ENCODE measurements around the gene LSAMP.

LSAMP gene

GRCh38 chr3:116299646-116300081 lies 145.6 kb downstream of the LSAMP start:
- H2AFZ ChIP-seq (ENCODE audit: low read depth, low read length): no peak overlapping the region
- H3K4me2 ChIP-seq (ENCODE audit: insufficient read depth, low read length): no peak overlapping the region
- ATAC-seq (ENCODE audit: insufficient read depth, low read depth) (no peak), DNase-seq (no peak)
- H3K9ac ChIP-seq (ENCODE audit: low read depth, low read length): no peak overlapping the region
- H3K27ac ChIP-seq (ENCODE audit: low read length): no peak overlapping the region
- H3K27me3 ChIP-seq (ENCODE audit: insufficient read depth, low read length, poor library complexity): no peaks in the 10 kb centered on the region
- H4K20me1 ChIP-seq (ENCODE audit: insufficient read depth, low read length): no peaks in the 10 kb centered on the region
- H3K4me1 ChIP-seq (ENCODE audit: insufficient read depth, low read length): no peaks in the 10 kb centered on the region
- H3K9me3 ChIP-seq (ENCODE audit: insufficient read depth, low read length, severe bottlenecking): no peaks in the 10 kb centered on the region
- no peak for TF ChIP-seq EZH2 (IDR thresholded peaks at IDR 0.05; ENCODE audit: borderline replicate concordance, low read depth, low read length, severe bottlenecking)
- no peaks in the 10 kb centered on the region for H3K36me3 ChIP-seq (ENCODE audit: insufficient read depth, low read length)
- no peak overlapping the region for H3K4me3 ChIP-seq (ENCODE audit: low read depth in 1 of 2, low read length in 2 of 2)
- no peaks in the 10 kb centered on the region for H3K79me2 ChIP-seq (ENCODE audit: insufficient read depth, low read length)

- no peak overlapping the region for H2AFZ ChIP-seq (ENCODE audit: low read depth, low read length)
- no peaks in the 10 kb centered on the region for H4K20me1 ChIP-seq (ENCODE audit: insufficient read depth, low read length)
- no peak overlapping the region for H3K4me2 ChIP-seq (ENCODE audit: insufficient read depth, low read length)
- DNase-seq (no peak), ATAC-seq (ENCODE audit: insufficient read depth, low read depth) (no peak)
- no peaks in the 10 kb centered on the region for H3K4me1 ChIP-seq (ENCODE audit: insufficient read depth, low read length)
- H3K27me3 ChIP-seq (ENCODE audit: insufficient read depth, low read length, poor library complexity): no peaks in the 10 kb centered on the region
- no peak for TF ChIP-seq EZH2 (IDR thresholded peaks at IDR 0.05; ENCODE audit: borderline replicate concordance, low read depth, low read length, severe bottlenecking)
- TF ChIP-seq, protein P1, sequence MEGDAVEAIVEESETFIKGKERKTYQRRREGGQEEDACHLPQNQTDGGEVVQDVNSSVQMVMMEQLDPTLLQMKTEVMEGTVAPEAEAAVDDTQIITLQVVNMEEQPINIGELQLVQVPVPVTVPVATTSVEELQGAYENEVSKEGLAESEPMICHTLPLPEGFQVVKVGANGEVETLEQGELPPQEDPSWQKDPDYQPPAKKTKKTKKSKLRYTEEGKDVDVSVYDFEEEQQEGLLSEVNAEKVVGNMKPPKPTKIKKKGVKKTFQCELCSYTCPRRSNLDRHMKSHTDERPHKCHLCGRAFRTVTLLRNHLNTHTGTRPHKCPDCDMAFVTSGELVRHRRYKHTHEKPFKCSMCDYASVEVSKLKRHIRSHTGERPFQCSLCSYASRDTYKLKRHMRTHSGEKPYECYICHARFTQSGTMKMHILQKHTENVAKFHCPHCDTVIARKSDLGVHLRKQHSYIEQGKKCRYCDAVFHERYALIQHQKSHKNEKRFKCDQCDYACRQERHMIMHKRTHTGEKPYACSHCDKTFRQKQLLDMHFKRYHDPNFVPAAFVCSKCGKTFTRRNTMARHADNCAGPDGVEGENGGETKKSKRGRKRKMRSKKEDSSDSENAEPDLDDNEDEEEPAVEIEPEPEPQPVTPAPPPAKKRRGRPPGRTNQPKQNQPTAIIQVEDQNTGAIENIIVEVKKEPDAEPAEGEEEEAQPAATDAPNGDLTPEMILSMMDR (IDR thresholded peaks at IDR 0.05; ENCODE audit: borderline replicate concordance, extremely low read depth, low read length, poor library complexity, severe bottlenecking): no peak
- H3K79me2 ChIP-seq (ENCODE audit: insufficient read depth, low read length): no peaks in the 10 kb centered on the region
- H3K27ac ChIP-seq (ENCODE audit: low read length): no peak overlapping the region
- H3K4me3 ChIP-seq (ENCODE audit: low read depth in 1 of 2, low read length in 2 of 2): no peak overlapping the region
- no peaks in the 10 kb centered on the region for H3K9me3 ChIP-seq (ENCODE audit: insufficient read depth, low read length, severe bottlenecking)
- H3K9ac ChIP-seq (ENCODE audit: low read depth, low read length): no peak overlapping the region
- no peaks in the 10 kb centered on the region for H3K36me3 ChIP-seq (ENCODE audit: insufficient read depth, low read length)
These were observed 147.1 kb downstream of the LSAMP start for GRCh38 chr3:116298151-116298550.

- Histone ChIP-seq H4K20me1 (ENCODE audit: insufficient read depth, low read length) (no peaks in the 10 kb centered on the region), H3K4me3 (ENCODE audit: low read depth in 1 of 2, low read length in 2 of 2) (no peak overlapping the region), H3K27me3 (ENCODE audit: insufficient read depth, low read length, poor library complexity) (no peaks in the 10 kb centered on the region), H3K79me2 (ENCODE audit: insufficient read depth, low read length) (no peaks in the 10 kb centered on the region), H3K27ac (ENCODE audit: low read length) (no peak overlapping the region), H3K4me1 (ENCODE audit: insufficient read depth, low read length) (no peaks in the 10 kb centered on the region), H3K9me3 (ENCODE audit: insufficient read depth, low read length, severe bottlenecking) (no peaks in the 10 kb centered on the region), H3K9ac (ENCODE audit: low read depth, low read length) (no peak overlapping the region), H3K36me3 (ENCODE audit: insufficient read depth, low read length) (no peaks in the 10 kb centered on the region), H2AFZ (ENCODE audit: low read depth, low read length) (no peak overlapping the region), H3K4me2 (ENCODE audit: insufficient read depth, low read length) (no peak overlapping the region)
- DNase-seq (no peak), ATAC-seq (ENCODE audit: insufficient read depth, low read depth) (no peak)
- TF ChIP-seq, protein P1 (IDR thresholded peaks at IDR 0.05; ENCODE audit: borderline replicate concordance, extremely low read depth, low read length, poor library complexity, severe bottlenecking): no peak
- TF ChIP-seq EZH2 (IDR thresholded peaks at IDR 0.05; ENCODE audit: borderline replicate concordance, low read depth, low read length, severe bottlenecking): no peak
These were observed 154.1 kb downstream of the LSAMP start for GRCh38 chr3:116291141-116291540.

DNA sequence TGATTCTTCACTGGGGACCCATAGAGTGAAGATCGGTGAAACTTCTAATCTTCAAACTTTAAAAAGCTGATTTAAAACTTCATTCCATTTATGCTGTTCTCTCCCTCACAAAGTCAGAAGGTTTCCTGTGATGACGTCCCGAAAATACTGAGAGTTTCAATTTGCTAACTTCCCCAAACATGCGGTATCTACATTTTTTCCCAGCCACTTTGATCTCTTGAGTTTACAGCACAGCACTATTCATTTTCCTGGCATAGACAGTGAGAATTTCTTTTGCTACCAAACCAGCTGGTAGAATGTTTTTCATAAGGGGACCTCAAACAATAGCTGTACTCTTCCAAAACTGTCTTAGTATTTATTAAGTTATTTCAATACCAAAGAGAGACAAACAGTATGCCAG lies 156.8 kb downstream of the LSAMP start:
- H4K20me1 ChIP-seq (ENCODE audit: insufficient read depth, low read length): no peaks in the 10 kb centered on the region
- no peaks in the 10 kb centered on the region for H3K9me3 ChIP-seq (ENCODE audit: insufficient read depth, low read length, severe bottlenecking)
- H3K9ac ChIP-seq (ENCODE audit: low read depth, low read length): no peak overlapping the region
- no peak for TF ChIP-seq EZH2 (IDR thresholded peaks at IDR 0.05; ENCODE audit: borderline replicate concordance, low read depth, low read length, severe bottlenecking)
- TF ChIP-seq, protein P1 (IDR thresholded peaks at IDR 0.05; ENCODE audit: borderline replicate concordance, extremely low read depth, low read length, poor library complexity, severe bottlenecking): no peak
- DNase-seq (no peak), ATAC-seq (ENCODE audit: insufficient read depth, low read depth) (no peak)
- H3K4me3 ChIP-seq (ENCODE audit: low read depth in 1 of 2, low read length in 2 of 2): no peak overlapping the region
- no peak overlapping the region for H2AFZ ChIP-seq (ENCODE audit: low read depth, low read length)
- H3K4me2 ChIP-seq (ENCODE audit: insufficient read depth, low read length): no peak overlapping the region
- no peaks in the 10 kb centered on the region for H3K27me3 ChIP-seq (ENCODE audit: insufficient read depth, low read length, poor library complexity)
- H3K79me2 ChIP-seq (ENCODE audit: insufficient read depth, low read length): no peaks in the 10 kb centered on the region
- no peaks in the 10 kb centered on the region for H3K4me1 ChIP-seq (ENCODE audit: insufficient read depth, low read length)
- no peaks in the 10 kb centered on the region for H3K36me3 ChIP-seq (ENCODE audit: insufficient read depth, low read length)
- H3K27ac ChIP-seq (ENCODE audit: low read length): no peak overlapping the region

All from DND-41 (cell line).